K562 (cell line): Measurements from ENCODE around the gene TRAK1.

Experiments used
- TAF1 ChIP-seq: IDR thresholded peaks from 2 replicates; pipeline ENCODE4 v1.6.1; 2011; ENCODE audit warnings: mild to moderate bottlenecking, low read length, moderate library complexity; ENCODE audit not compliant: insufficient read depth, control insufficient read depth, severe bottlenecking; ENCODE audit errors: extremely low read depth
- ZNF282 ChIP-seq: sonication (generic); formaldehyde crosslinking; IDR thresholded peaks from 2 replicates; pipeline ENCODE4 v1.8.1; 2023; ENCODE audit warnings: missing genetic modification reagents

DNA sequence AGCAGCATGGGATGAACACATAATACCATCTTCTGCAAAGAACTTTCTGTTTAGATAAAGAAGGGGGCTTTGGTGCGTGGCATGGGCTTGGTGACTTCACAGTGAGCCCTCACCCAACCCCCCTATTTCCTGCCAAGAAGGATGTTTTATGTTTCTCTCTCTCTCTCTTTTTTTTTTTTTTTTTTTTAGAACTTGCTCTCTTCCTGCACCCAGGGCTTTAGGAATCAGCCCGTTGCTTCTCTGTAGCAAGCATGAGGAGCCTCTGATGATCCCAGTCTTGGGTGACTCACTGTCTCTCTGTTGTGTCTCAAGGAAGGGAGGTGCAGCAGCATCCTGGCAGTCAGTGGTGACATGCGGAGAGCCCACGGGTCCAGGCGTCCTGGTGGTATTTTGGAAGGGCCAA lies 125.8 kb downstream of the TRAK1 start:
- no peak for TF ChIP-seq TAF1
- no peak for TF ChIP-seq ZNF282 (CRISPR knock-in tag)
